ENCODE results near the gene C16orf82. TPM values are rescaled to one million over a fixed set of nuclear protein-coding genes. Genes with fewer than 3 reads are reported as not detected.

Gene C16orf82
- not detected for polyA plus RNA-seq (2013)

DNA sequence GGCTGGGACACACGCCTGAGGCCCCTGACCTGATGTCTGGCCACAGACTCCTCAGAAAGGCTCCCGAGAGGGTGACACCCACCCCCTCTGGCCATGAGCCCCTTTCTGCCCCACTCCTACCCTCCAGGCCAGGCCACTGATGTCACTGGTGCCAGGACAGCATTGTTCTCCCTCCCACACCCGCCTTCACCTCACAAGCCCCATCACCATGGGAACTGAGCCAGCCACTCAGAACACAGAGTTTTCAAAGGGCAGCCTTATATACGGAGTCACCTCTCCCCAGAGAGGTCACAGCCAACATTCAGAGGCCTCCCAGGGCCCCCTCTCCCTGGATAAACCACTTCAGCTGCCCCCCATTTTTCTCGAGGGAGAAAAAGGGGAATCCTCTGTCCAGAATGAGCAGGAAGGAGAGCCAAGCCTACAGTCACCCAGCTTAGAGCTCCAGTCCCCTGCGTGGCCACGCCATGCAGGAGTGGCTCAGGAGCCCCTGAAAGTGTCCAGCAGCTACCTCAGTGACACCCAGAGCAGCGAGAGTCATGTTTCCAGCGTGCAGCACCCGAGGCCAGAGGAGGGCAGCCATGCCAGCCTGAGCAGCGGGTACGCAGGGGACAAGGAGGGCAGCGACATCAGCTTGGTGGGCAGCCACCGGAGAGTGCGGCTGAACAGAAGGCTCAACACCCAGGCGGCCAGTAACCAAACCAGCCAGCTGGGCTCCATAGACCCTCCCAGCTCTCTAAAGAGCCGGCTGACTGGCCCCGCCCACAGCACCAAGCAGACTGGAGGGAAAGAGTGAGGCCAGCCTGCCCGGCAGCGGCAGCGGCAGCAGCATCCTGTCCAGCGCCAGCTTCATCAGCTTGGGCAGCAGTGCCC is at the start of gene C16orf82:
C16orf82 (plus strand) TSS at position 260 of the 870 bp plus-strand sequence.
- Histone ChIP-seq H3K9me3 (ENCODE audit: control extremely low read depth in 1 of 5, control insufficient read depth in 4 of 5, insufficient read depth in 2 of 5, low read depth in 1 of 5, low read length in 4 of 5) (no peaks in the 10 kb centered on the region), H3K4me1 (ENCODE audit: control extremely low read depth in 1 of 4, control insufficient read depth in 4 of 4, insufficient read depth in 4 of 4, low read length in 3 of 4) (no peaks in the 10 kb centered on the region), H3K4me3 (ENCODE audit: control insufficient read depth in 1 of 7, extremely low read depth in 1 of 7, insufficient read depth in 4 of 7, low read depth in 2 of 7, low read length in 6 of 7) (no peak within 1 kb of the TSS), H3K27me3 (replicated peaks in 2 of 5; ENCODE audit: control insufficient read depth in 4 of 5, insufficient read depth in 5 of 5, low read length in 4 of 5) (peaks cover 0 to 43% (median 10%) of the 10 kb centered on the region in 5 experiments), H3K36me3 (ENCODE audit: control insufficient read depth in 4 of 4, insufficient read depth in 4 of 4, low read length in 3 of 4) (no peaks in the 10 kb centered on the region), H3K27ac (ENCODE audit: insufficient read depth in 1 of 2, low read depth in 1 of 2, low read length in 2 of 2, poor library complexity in 1 of 2, severe bottlenecking in 2 of 2) (no peak within 1 kb of the TSS)
- ChIA-PET CTCF (no interaction called here), POLR2A (no interaction called here)
- 53% methylated on average over 15 of the region's 22 CpGs for WGBS (ENCODE audit: insufficient coverage)
- no peak for DNase-seq

DNA sequence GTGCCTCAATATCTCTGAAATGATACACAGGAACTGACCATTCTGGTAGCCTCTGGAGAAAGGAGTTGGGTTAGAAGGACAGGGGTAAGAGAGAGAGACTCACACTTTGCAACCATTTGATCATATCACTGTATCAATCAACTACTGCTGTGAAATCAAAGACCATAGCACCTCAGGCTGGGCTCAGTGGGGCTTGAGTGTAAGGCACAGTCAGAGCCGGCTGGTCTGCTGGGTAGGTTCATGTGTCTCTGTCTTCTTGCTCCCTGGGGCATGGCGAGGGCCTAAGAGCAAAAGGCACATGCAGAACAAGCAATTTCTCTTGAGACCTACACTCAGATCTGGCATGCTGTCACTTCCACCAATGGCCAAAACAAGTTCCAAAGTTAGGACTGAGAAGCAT is 46.7 kb upstream of the C16orf82 start:
- no peak overlapping the region for H3K4me3 ChIP-seq (ENCODE audit: control insufficient read depth in 1 of 7, extremely low read depth in 1 of 7, insufficient read depth in 4 of 7, low read depth in 2 of 7, low read length in 6 of 7)
- CTCF ChIA-PET: no interaction called here
- no peak for DNase-seq
- POLR2A ChIA-PET: no interaction called here
- WGBS (ENCODE audit: insufficient coverage): 100% methylated on average over 1 of the region's 2 CpGs
- H3K4me1 ChIP-seq (ENCODE audit: control extremely low read depth in 1 of 4, control insufficient read depth in 4 of 4, insufficient read depth in 4 of 4, low read length in 3 of 4): no peaks in the 10 kb centered on the region
- H3K27me3 ChIP-seq (replicated peaks in 2 of 5; ENCODE audit: control insufficient read depth in 4 of 5, insufficient read depth in 5 of 5, low read length in 4 of 5): peaks cover 0 to 3% (median 0%) of the 10 kb centered on the region in 5 experiments
- peaks cover 0 to 3% (median 1%) of the 10 kb centered on the region in 5 experiments for H3K9me3 ChIP-seq (ENCODE audit: control extremely low read depth in 1 of 5, control insufficient read depth in 4 of 5, insufficient read depth in 2 of 5, low read depth in 1 of 5, low read length in 4 of 5)
- no peak overlapping the region for H3K27ac ChIP-seq (ENCODE audit: insufficient read depth in 1 of 2, low read depth in 1 of 2, low read length in 2 of 2, poor library complexity in 1 of 2, severe bottlenecking in 2 of 2)
- H3K36me3 ChIP-seq (ENCODE audit: control insufficient read depth in 4 of 4, insufficient read depth in 4 of 4, low read length in 3 of 4): no peaks in the 10 kb centered on the region

- H3K27ac ChIP-seq (ENCODE audit: insufficient read depth in 1 of 2, low read depth in 1 of 2, low read length in 2 of 2, poor library complexity in 1 of 2, severe bottlenecking in 2 of 2): no peak overlapping the region
These were observed 42.7 kb upstream of the C16orf82 start for GRCh38 chr16:27024010-27024409.

GRCh38 chr16:27025581-27025980 is 41.1 kb upstream of the C16orf82 start:
- WGBS (ENCODE audit: insufficient coverage): 100% methylated on average over 3 of the region's 6 CpGs
- ChIA-PET POLR2A (no interaction called here), CTCF (no interaction called here)
- Histone ChIP-seq H3K4me3 (ENCODE audit: control insufficient read depth in 1 of 7, extremely low read depth in 1 of 7, insufficient read depth in 4 of 7, low read depth in 2 of 7, low read length in 6 of 7) (no peak overlapping the region), H3K27ac (ENCODE audit: insufficient read depth in 1 of 2, low read depth in 1 of 2, low read length in 2 of 2, poor library complexity in 1 of 2, severe bottlenecking in 2 of 2) (no peak overlapping the region), H3K4me1 (ENCODE audit: control extremely low read depth in 1 of 4, control insufficient read depth in 4 of 4, insufficient read depth in 4 of 4, low read length in 3 of 4) (no peaks in the 10 kb centered on the region), H3K27me3 (replicated peaks in 2 of 5; ENCODE audit: control insufficient read depth in 4 of 5, insufficient read depth in 5 of 5, low read length in 4 of 5) (peaks cover 0 to 3% (median 0%) of the 10 kb centered on the region in 5 experiments), H3K36me3 (ENCODE audit: control insufficient read depth in 4 of 4, insufficient read depth in 4 of 4, low read length in 3 of 4) (no peaks in the 10 kb centered on the region), H3K9me3 (ENCODE audit: control extremely low read depth in 1 of 5, control insufficient read depth in 4 of 5, insufficient read depth in 2 of 5, low read depth in 1 of 5, low read length in 4 of 5) (no peaks in the 10 kb centered on the region)
- no peak for DNase-seq

More at GRCh38 chr16:27024010-27024409, 42.7 kb upstream of the C16orf82 start:
- POLR2A ChIA-PET: no interaction called here
- H3K27me3 ChIP-seq (replicated peaks in 2 of 5; ENCODE audit: control insufficient read depth in 4 of 5, insufficient read depth in 5 of 5, low read length in 4 of 5): peaks cover 0 to 3% (median 0%) of the 10 kb centered on the region in 5 experiments
- no peak for DNase-seq
- no CpG with 5 or more reads among the region's 2 CpGs for WGBS (ENCODE audit: insufficient coverage)
- CTCF ChIA-PET: interaction anchor here (1.0 kb wide), 1 partner anchor 11 kb away, joined by 3 read pairs; no protein-coding TSS in a partner anchor
- no peak overlapping the region for H3K4me3 ChIP-seq (ENCODE audit: control insufficient read depth in 1 of 7, extremely low read depth in 1 of 7, insufficient read depth in 4 of 7, low read depth in 2 of 7, low read length in 6 of 7)
- peaks cover 0 to 3% (median 1%) of the 10 kb centered on the region in 5 experiments for H3K9me3 ChIP-seq (ENCODE audit: control extremely low read depth in 1 of 5, control insufficient read depth in 4 of 5, insufficient read depth in 2 of 5, low read depth in 1 of 5, low read length in 4 of 5)
- H3K4me1 ChIP-seq (ENCODE audit: control extremely low read depth in 1 of 4, control insufficient read depth in 4 of 4, insufficient read depth in 4 of 4, low read length in 3 of 4): no peaks in the 10 kb centered on the region
- H3K36me3 ChIP-seq (ENCODE audit: control insufficient read depth in 4 of 4, insufficient read depth in 4 of 4, low read length in 3 of 4): no peaks in the 10 kb centered on the region

GRCh38 chr16:27027971-27028370 is 38.8 kb upstream of the C16orf82 start:
- DNase-seq: no peak
- Histone ChIP-seq H3K36me3 (ENCODE audit: control insufficient read depth in 4 of 4, insufficient read depth in 4 of 4, low read length in 3 of 4) (no peaks in the 10 kb centered on the region), H3K4me1 (ENCODE audit: control extremely low read depth in 1 of 4, control insufficient read depth in 4 of 4, insufficient read depth in 4 of 4, low read length in 3 of 4) (no peaks in the 10 kb centered on the region), H3K27ac (ENCODE audit: insufficient read depth in 1 of 2, low read depth in 1 of 2, low read length in 2 of 2, poor library complexity in 1 of 2, severe bottlenecking in 2 of 2) (no peak overlapping the region), H3K27me3 (replicated peaks in 2 of 5; ENCODE audit: control insufficient read depth in 4 of 5, insufficient read depth in 5 of 5, low read length in 4 of 5) (peaks cover 0 to 1% (median 0%) of the 10 kb centered on the region in 5 experiments), H3K4me3 (ENCODE audit: control insufficient read depth in 1 of 7, extremely low read depth in 1 of 7, insufficient read depth in 4 of 7, low read depth in 2 of 7, low read length in 6 of 7) (no peak overlapping the region), H3K9me3 (ENCODE audit: control extremely low read depth in 1 of 5, control insufficient read depth in 4 of 5, insufficient read depth in 2 of 5, low read depth in 1 of 5, low read length in 4 of 5) (no peaks in the 10 kb centered on the region)
- CTCF ChIA-PET: no interaction called here
- 79% methylated on average over 6 of the region's 7 CpGs for WGBS (ENCODE audit: insufficient coverage)
- POLR2A ChIA-PET: no interaction called here

DNA sequence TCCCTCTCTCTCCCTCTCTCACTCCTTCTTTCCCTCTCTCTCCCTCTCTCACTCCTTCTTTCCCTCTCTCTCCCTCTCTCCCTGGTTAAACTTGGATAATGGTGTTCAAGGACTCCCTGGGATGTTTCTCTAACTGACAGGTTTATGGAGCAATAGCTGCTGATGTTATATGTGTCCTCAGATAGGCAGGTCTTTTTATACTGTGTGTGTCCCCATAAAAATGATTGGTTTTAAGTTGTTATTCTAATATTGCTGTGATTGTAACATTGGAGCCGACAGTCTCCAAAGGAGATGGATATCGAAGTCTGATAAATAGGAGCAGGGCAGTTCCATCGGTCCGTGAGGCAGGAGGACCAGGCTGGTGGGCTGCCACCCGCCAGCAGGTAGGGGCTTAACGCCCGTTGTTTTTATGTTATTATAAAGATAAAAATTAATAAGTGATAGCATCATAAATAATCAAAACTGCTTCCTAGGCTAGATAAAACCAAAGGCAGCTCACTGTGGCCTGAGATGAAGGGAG is 38.1 kb upstream of the C16orf82 start:
- 100% methylated on average over 1 of the region's 7 CpGs for WGBS (ENCODE audit: insufficient coverage)
- H3K27ac ChIP-seq (ENCODE audit: insufficient read depth in 1 of 2, low read depth in 1 of 2, low read length in 2 of 2, poor library complexity in 1 of 2, severe bottlenecking in 2 of 2): no peak overlapping the region
- POLR2A ChIA-PET: no interaction called here
- no peak for DNase-seq
- no peaks in the 10 kb centered on the region for H3K9me3 ChIP-seq (ENCODE audit: control extremely low read depth in 1 of 5, control insufficient read depth in 4 of 5, insufficient read depth in 2 of 5, low read depth in 1 of 5, low read length in 4 of 5)
- H3K36me3 ChIP-seq (ENCODE audit: control insufficient read depth in 4 of 4, insufficient read depth in 4 of 4, low read length in 3 of 4): no peaks in the 10 kb centered on the region
- no peaks in the 10 kb centered on the region for H3K27me3 ChIP-seq (replicated peaks in 2 of 5; ENCODE audit: control insufficient read depth in 4 of 5, insufficient read depth in 5 of 5, low read length in 4 of 5)
- CTCF ChIA-PET: no interaction called here
- H3K4me1 ChIP-seq (ENCODE audit: control extremely low read depth in 1 of 4, control insufficient read depth in 4 of 4, insufficient read depth in 4 of 4, low read length in 3 of 4): no peaks in the 10 kb centered on the region
- no peak overlapping the region for H3K4me3 ChIP-seq (ENCODE audit: control insufficient read depth in 1 of 7, extremely low read depth in 1 of 7, insufficient read depth in 4 of 7, low read depth in 2 of 7, low read length in 6 of 7)

DNA sequence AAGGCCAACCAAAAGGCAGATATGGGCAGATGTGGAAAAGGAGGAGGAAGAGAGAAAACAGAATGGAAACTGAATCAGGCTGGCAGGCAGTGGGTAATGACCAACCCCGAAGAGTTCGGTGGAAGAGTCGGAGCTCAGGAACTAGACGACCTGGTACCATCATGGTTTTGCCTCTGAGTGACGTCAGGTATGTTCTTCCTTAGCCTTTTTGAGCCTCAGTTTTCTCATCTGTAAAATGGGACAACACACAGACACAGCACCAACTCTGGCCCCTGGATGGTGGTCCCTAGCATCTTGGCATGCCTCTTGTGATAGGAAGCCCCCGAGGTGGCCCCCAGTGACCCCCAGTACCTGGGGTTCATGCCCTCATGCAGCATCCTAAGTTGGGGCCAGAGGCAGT is 37.2 kb upstream of the C16orf82 start:
- H3K4me3 ChIP-seq (ENCODE audit: control insufficient read depth in 1 of 7, extremely low read depth in 1 of 7, insufficient read depth in 4 of 7, low read depth in 2 of 7, low read length in 6 of 7): no peak overlapping the region
- ChIA-PET POLR2A (no interaction called here), CTCF (no interaction called here)
- H3K36me3 ChIP-seq (ENCODE audit: control insufficient read depth in 4 of 4, insufficient read depth in 4 of 4, low read length in 3 of 4): no peaks in the 10 kb centered on the region
- no peak for DNase-seq
- no peak overlapping the region for H3K27ac ChIP-seq (ENCODE audit: insufficient read depth in 1 of 2, low read depth in 1 of 2, low read length in 2 of 2, poor library complexity in 1 of 2, severe bottlenecking in 2 of 2)
- no peaks in the 10 kb centered on the region for H3K9me3 ChIP-seq (ENCODE audit: control extremely low read depth in 1 of 5, control insufficient read depth in 4 of 5, insufficient read depth in 2 of 5, low read depth in 1 of 5, low read length in 4 of 5)
- no peaks in the 10 kb centered on the region for H3K4me1 ChIP-seq (ENCODE audit: control extremely low read depth in 1 of 4, control insufficient read depth in 4 of 4, insufficient read depth in 4 of 4, low read length in 3 of 4)
- 95% methylated on average over 5 of the region's 6 CpGs for WGBS (ENCODE audit: insufficient coverage)
- no peaks in the 10 kb centered on the region for H3K27me3 ChIP-seq (replicated peaks in 2 of 5; ENCODE audit: control insufficient read depth in 4 of 5, insufficient read depth in 5 of 5, low read length in 4 of 5)

Data from common myeloid progenitor, CD34-positive (primary cell).